ENCODE results near the gene NRXN3.

NRXN3 gene

GRCh38 chr14:79274641-79275291 lies 1104.6 kb downstream of the NRXN3 start:
- Histone ChIP-seq H3K27ac (ENCODE audit: insufficient read depth in 1 of 2, low read depth in 1 of 2, low read length in 2 of 2, poor library complexity in 1 of 2, severe bottlenecking in 2 of 2) (no peak overlapping the region), H3K27me3 (replicated peaks in 2 of 5; ENCODE audit: control insufficient read depth in 4 of 5, insufficient read depth in 5 of 5, low read length in 4 of 5) (peaks cover 0 to 46% (median 28%) of the 10 kb centered on the region in 5 experiments), H3K36me3 (ENCODE audit: control insufficient read depth in 4 of 4, insufficient read depth in 4 of 4, low read length in 3 of 4) (no peaks in the 10 kb centered on the region), H3K9me3 (ENCODE audit: control extremely low read depth in 1 of 5, control insufficient read depth in 4 of 5, insufficient read depth in 2 of 5, low read depth in 1 of 5, low read length in 4 of 5) (no peaks in the 10 kb centered on the region), H3K4me1 (ENCODE audit: control extremely low read depth in 1 of 4, control insufficient read depth in 4 of 4, insufficient read depth in 4 of 4, low read length in 3 of 4) (peaks cover 0 to 16% (median 10%) of the 10 kb centered on the region in 4 experiments), H3K4me3 (ENCODE audit: control insufficient read depth in 1 of 7, extremely low read depth in 1 of 7, insufficient read depth in 4 of 7, low read depth in 2 of 7, low read length in 6 of 7) (no peak overlapping the region)
- CTCF ChIA-PET, result no interaction called here
- POLR2A ChIA-PET, result interaction anchor here (0.6 kb wide), 1 partner anchor 90 kb away, joined by 5 read pairs; no protein-coding TSS in a partner anchor
- WGBS (ENCODE audit: insufficient coverage), result no CpG with 5 or more reads among the region's 2 CpGs
- DNase-seq, result no peak

GRCh38 chr14:79275292-79275655 lies 1105.1 kb downstream of the NRXN3 start:
- H3K9me3 ChIP-seq (ENCODE audit: control extremely low read depth in 1 of 5, control insufficient read depth in 4 of 5, insufficient read depth in 2 of 5, low read depth in 1 of 5, low read length in 4 of 5), result no peaks in the 10 kb centered on the region
- CTCF ChIA-PET, result no interaction called here
- WGBS (ENCODE audit: insufficient coverage), result 92% methylated on average over 4 of the region's 4 CpGs

GRCh38 chr14:79278286-79278797 lies 1108.2 kb downstream of the NRXN3 start:
- no peaks in the 10 kb centered on the region for H3K9me3 ChIP-seq (ENCODE audit: control extremely low read depth in 1 of 5, control insufficient read depth in 4 of 5, insufficient read depth in 2 of 5, low read depth in 1 of 5, low read length in 4 of 5)
- 12% methylated on average over 18 of the region's 18 CpGs for WGBS (ENCODE audit: insufficient coverage)
- H3K27me3 ChIP-seq (replicated peaks in 2 of 5; ENCODE audit: control insufficient read depth in 4 of 5, insufficient read depth in 5 of 5, low read length in 4 of 5), result peaks cover 17 to 81% (median 45%) of the 10 kb centered on the region in 5 experiments
- H3K36me3 ChIP-seq (ENCODE audit: control insufficient read depth in 4 of 4, insufficient read depth in 4 of 4, low read length in 3 of 4), result no peaks in the 10 kb centered on the region
- H3K4me3 ChIP-seq (ENCODE audit: control insufficient read depth in 1 of 7, extremely low read depth in 1 of 7, insufficient read depth in 4 of 7, low read depth in 2 of 7, low read length in 6 of 7), result peak overlapping the region in 4 of 7 experiments; percentile 42 to 66 (median 64)
- no peak overlapping the region for H3K27ac ChIP-seq (ENCODE audit: insufficient read depth in 1 of 2, low read depth in 1 of 2, low read length in 2 of 2, poor library complexity in 1 of 2, severe bottlenecking in 2 of 2)
- ChIA-PET CTCF (no interaction called here), POLR2A (no interaction called here)
- peaks cover 0 to 22% (median 12%) of the 10 kb centered on the region in 4 experiments for H3K4me1 ChIP-seq (ENCODE audit: control extremely low read depth in 1 of 4, control insufficient read depth in 4 of 4, insufficient read depth in 4 of 4, low read length in 3 of 4)
- DNase-seq, result peak in 1 of 3 donors; percentile 3

More at GRCh38 chr14:79275292-79275655, 1105.1 kb downstream of the NRXN3 start:
- Histone ChIP-seq H3K36me3 (ENCODE audit: control insufficient read depth in 4 of 4, insufficient read depth in 4 of 4, low read length in 3 of 4) (no peaks in the 10 kb centered on the region), H3K4me3 (ENCODE audit: control insufficient read depth in 1 of 7, extremely low read depth in 1 of 7, insufficient read depth in 4 of 7, low read depth in 2 of 7, low read length in 6 of 7) (no peak overlapping the region), H3K27ac (ENCODE audit: insufficient read depth in 1 of 2, low read depth in 1 of 2, low read length in 2 of 2, poor library complexity in 1 of 2, severe bottlenecking in 2 of 2) (no peak overlapping the region), H3K4me1 (ENCODE audit: control extremely low read depth in 1 of 4, control insufficient read depth in 4 of 4, insufficient read depth in 4 of 4, low read length in 3 of 4) (peaks cover 0 to 21% (median 12%) of the 10 kb centered on the region in 4 experiments), H3K27me3 (replicated peaks in 2 of 5; ENCODE audit: control insufficient read depth in 4 of 5, insufficient read depth in 5 of 5, low read length in 4 of 5) (peaks cover 0 to 51% (median 31%) of the 10 kb centered on the region in 5 experiments)
- POLR2A ChIA-PET, result no interaction called here
- no peak for DNase-seq

- H3K27me3 ChIP-seq (replicated peaks in 2 of 5; ENCODE audit: control insufficient read depth in 4 of 5, insufficient read depth in 5 of 5, low read length in 4 of 5), result peaks cover 17 to 86% (median 45%) of the 10 kb centered on the region in 5 experiments
- no peaks in the 10 kb centered on the region for H3K9me3 ChIP-seq (ENCODE audit: control extremely low read depth in 1 of 5, control insufficient read depth in 4 of 5, insufficient read depth in 2 of 5, low read depth in 1 of 5, low read length in 4 of 5)
- ChIA-PET POLR2A (no interaction called here), CTCF (no interaction called here)
- H3K4me3 ChIP-seq (ENCODE audit: control insufficient read depth in 1 of 7, extremely low read depth in 1 of 7, insufficient read depth in 4 of 7, low read depth in 2 of 7, low read length in 6 of 7), result peak overlapping the region in 6 of 7 experiments; percentile 31 to 66 (median 52)
- no peaks in the 10 kb centered on the region for H3K36me3 ChIP-seq (ENCODE audit: control insufficient read depth in 4 of 4, insufficient read depth in 4 of 4, low read length in 3 of 4)
- WGBS (ENCODE audit: insufficient coverage), result under 1% methylated on average over 60 of the region's 67 CpGs
- peaks cover 0 to 22% (median 12%) of the 10 kb centered on the region in 4 experiments for H3K4me1 ChIP-seq (ENCODE audit: control extremely low read depth in 1 of 4, control insufficient read depth in 4 of 4, insufficient read depth in 4 of 4, low read length in 3 of 4)
- no peak overlapping the region for H3K27ac ChIP-seq (ENCODE audit: insufficient read depth in 1 of 2, low read depth in 1 of 2, low read length in 2 of 2, poor library complexity in 1 of 2, severe bottlenecking in 2 of 2)
- DNase-seq, result peak; percentile 62 to 83 (median 77)
These were observed 1108.8 kb downstream of the NRXN3 start for GRCh38 chr14:79278798-79279644.

GRCh38 chr14:79279645-79280597 lies 1109.7 kb downstream of the NRXN3 start:
- ChIA-PET CTCF (no interaction called here), POLR2A (no interaction called here)
- H3K4me1 ChIP-seq (ENCODE audit: control extremely low read depth in 1 of 4, control insufficient read depth in 4 of 4, insufficient read depth in 4 of 4, low read length in 3 of 4), result peaks cover 0 to 22% (median 12%) of the 10 kb centered on the region in 4 experiments
- H3K27ac ChIP-seq (ENCODE audit: insufficient read depth in 1 of 2, low read depth in 1 of 2, low read length in 2 of 2, poor library complexity in 1 of 2, severe bottlenecking in 2 of 2), result no peak overlapping the region
- H3K4me3 ChIP-seq (ENCODE audit: control insufficient read depth in 1 of 7, extremely low read depth in 1 of 7, insufficient read depth in 4 of 7, low read depth in 2 of 7, low read length in 6 of 7), result peak overlapping the region in 5 of 7 experiments; percentile 38 to 66 (median 63)
- 5% methylated on average over 34 of the region's 41 CpGs for WGBS (ENCODE audit: insufficient coverage)
- peak in 1 of 3 donors; percentile 8 for DNase-seq
- no peaks in the 10 kb centered on the region for H3K9me3 ChIP-seq (ENCODE audit: control extremely low read depth in 1 of 5, control insufficient read depth in 4 of 5, insufficient read depth in 2 of 5, low read depth in 1 of 5, low read length in 4 of 5)
- no peaks in the 10 kb centered on the region for H3K36me3 ChIP-seq (ENCODE audit: control insufficient read depth in 4 of 4, insufficient read depth in 4 of 4, low read length in 3 of 4)
- H3K27me3 ChIP-seq (replicated peaks in 2 of 5; ENCODE audit: control insufficient read depth in 4 of 5, insufficient read depth in 5 of 5, low read length in 4 of 5), result peaks cover 17 to 86% (median 45%) of the 10 kb centered on the region in 5 experiments

GRCh38 chr14:79281244-79282152 lies 1111.3 kb downstream of the NRXN3 start:
- H3K36me3 ChIP-seq (ENCODE audit: control insufficient read depth in 4 of 4, insufficient read depth in 4 of 4, low read length in 3 of 4), result no peaks in the 10 kb centered on the region
- CTCF ChIA-PET, result no interaction called here
- no peaks in the 10 kb centered on the region for H3K9me3 ChIP-seq (ENCODE audit: control extremely low read depth in 1 of 5, control insufficient read depth in 4 of 5, insufficient read depth in 2 of 5, low read depth in 1 of 5, low read length in 4 of 5)
- WGBS (ENCODE audit: insufficient coverage), result 44% methylated on average over 3 of the region's 6 CpGs
- peaks cover 17 to 73% (median 38%) of the 10 kb centered on the region in 5 experiments for H3K27me3 ChIP-seq (replicated peaks in 2 of 5; ENCODE audit: control insufficient read depth in 4 of 5, insufficient read depth in 5 of 5, low read length in 4 of 5)
- no peak for DNase-seq
- POLR2A ChIA-PET, result no interaction called here
- H3K4me1 ChIP-seq (ENCODE audit: control extremely low read depth in 1 of 4, control insufficient read depth in 4 of 4, insufficient read depth in 4 of 4, low read length in 3 of 4), result peaks cover 0 to 22% (median 12%) of the 10 kb centered on the region in 4 experiments
- H3K27ac ChIP-seq (ENCODE audit: insufficient read depth in 1 of 2, low read depth in 1 of 2, low read length in 2 of 2, poor library complexity in 1 of 2, severe bottlenecking in 2 of 2), result no peak overlapping the region
- H3K4me3 ChIP-seq (ENCODE audit: control insufficient read depth in 1 of 7, extremely low read depth in 1 of 7, insufficient read depth in 4 of 7, low read depth in 2 of 7, low read length in 6 of 7), result no peak overlapping the region

All from common myeloid progenitor, CD34-positive (primary cell).